NAMALWA (cell line): ENCODE measurements around the gene STIMATE.
A peak's percentile ranks its signal among the peaks of the same experiment; 100 is the strongest.

ENCODE experiments used
- DNase-seq: peaks from one replicate; pipeline ENCODE4 v3.0.0-alpha.2; 2015; ENCODE audit warnings: low spot score

STIMATE gene

DNA sequence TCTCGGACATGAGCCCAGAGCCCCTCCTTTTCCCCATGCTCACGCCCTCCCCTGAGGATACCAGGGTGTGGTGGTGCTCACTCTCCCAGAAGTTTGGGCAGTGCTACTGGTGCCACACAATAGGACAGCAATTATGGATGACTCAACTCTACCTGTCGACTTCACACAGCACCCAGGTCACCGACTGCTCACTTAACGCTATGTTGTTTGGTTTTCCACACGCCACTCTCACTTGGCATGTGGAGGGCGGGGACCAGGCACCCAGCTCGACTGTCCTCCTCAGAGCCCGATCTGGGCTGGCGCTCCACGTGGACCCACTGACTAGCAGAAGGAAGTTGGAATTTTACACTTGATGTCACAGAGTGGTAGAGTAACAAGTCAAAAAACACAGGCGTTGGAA lies 30.9 kb downstream of the STIMATE start:
- no peak for DNase-seq

DNA sequence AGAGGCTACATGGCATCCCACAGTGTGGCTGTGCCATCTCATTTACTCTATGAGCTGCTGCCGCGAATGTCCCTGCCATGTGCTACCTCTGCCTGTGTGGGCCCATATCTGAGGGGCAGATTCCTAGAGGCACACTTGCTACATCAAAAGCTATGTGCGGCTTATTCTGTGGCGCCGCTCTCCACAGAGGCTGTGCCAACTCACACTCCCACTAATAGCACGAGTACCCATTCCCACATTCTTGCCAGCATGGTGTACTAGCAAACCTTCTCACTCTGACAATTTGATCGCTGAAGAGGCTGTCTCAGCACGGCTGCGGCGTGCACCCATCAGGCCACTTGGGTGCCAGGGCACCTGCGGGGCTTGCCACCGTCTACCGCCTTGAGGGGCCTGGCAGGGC lies 31.4 kb downstream of the STIMATE start:
- DNase-seq = no peak

DNA sequence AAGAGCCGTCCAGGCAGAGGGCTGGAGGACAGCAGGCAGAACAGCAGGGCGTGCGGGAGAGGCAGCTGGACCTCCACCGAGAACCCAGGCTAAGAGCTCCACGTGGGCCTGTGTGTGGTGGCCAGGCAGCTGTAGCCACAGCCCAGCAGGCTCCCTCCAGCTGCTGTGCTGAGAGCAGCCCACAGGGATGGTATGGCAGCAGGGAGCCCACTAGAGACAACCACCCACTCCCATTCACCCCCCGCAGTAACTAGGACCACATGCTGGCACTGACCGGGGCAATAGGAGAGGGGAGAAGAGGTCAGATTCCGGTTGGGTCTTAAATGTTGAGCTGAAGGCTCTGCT lies 37.0 kb downstream of the STIMATE start:
- DNase-seq = no peak

DNA sequence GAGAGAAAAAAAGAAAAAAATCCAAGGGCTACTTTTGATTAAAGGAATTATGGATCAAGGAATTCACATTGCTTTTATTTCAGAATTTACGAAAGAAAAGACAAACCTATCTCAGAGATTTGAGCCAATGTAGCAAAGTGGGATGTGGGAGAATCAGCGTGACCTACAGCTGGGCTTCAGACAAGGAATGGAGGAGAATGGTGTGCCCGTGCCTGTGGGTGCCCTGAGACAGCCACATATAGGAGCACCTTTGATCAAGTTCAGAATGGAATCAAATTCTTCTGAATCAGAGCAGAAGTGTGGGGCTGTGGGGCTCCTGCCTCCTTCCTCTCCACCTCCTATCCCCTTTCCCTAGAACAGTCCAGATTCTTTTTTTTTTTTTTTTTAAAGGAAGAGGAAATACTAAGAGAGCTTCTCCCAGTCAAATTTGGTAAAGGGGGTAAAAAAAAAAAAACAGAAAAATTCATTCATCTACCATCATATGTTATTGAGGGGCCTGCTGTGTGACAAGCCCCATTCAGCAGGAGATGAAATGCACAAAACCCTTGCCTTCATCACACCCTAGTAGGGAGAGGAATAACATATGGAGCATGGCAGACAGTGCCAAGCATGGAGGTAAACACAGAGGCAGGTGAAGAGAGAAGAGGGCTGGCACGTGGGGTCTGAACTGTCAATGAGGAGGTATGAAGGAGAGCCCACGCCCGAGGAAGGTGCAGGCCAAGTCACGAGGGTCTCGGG lies 37.5 kb downstream of the STIMATE start:
- DNase-seq = no peak

DNA sequence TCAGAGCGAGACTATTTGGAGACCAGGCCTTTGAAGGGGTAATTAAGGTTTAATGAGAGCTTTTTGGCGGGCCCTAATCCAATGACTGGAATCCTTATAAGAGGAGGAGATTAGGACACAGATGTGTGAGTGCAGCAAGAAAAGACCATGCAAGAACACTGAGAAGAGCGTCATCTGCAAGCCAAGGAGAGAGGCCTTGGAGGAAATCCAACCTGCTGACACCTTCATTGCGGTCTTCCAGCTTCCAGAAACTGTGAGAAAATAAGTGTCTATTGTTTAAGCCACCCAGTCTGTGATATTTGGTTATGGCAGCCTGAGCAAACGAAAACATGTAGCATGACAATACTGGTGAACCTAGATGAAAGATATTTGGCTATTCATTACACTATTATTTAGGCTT lies 39.5 kb downstream of the STIMATE start:
- no peak for DNase-seq

DNA sequence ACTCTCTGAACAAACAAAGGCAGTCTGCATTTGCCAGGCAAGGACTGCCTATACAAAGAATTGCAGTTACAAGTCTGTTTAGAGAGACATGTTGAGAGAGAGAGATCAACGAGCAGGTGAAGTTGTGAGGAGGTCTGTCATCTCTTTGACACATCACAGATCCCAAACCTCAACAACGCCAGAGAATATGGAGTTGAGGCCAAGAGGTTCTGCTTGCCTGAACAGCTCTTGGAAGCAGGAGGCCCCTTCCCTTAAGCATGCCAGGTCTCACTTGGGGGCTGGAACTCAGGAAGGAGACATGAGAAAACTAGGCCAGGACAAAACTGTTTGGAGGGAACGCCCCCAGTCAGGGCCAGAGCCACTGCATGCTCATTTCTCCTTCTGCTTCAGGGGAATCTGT lies 40.2 kb downstream of the STIMATE start:
- DNase-seq = no peak

DNA sequence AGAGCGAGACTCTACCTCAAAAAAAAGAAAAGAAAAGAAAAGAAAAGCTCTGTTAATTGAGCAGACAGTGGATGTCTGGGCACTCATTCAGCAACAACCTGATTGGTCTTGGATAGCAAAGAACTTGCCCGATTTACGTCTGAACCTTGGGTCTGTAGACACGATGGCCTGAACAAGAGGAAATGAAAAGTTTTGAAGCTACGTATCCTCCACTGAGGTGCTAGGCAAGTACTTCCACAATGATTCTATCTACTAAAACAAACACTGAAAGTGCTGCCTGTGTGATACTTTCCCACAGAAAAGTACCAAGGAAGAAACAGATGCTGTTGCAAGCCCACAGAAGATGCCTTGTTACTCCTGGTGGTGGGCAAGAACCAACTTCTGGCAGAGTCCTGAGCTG lies 40.7 kb downstream of the STIMATE start:
- no peak for DNase-seq

DNA sequence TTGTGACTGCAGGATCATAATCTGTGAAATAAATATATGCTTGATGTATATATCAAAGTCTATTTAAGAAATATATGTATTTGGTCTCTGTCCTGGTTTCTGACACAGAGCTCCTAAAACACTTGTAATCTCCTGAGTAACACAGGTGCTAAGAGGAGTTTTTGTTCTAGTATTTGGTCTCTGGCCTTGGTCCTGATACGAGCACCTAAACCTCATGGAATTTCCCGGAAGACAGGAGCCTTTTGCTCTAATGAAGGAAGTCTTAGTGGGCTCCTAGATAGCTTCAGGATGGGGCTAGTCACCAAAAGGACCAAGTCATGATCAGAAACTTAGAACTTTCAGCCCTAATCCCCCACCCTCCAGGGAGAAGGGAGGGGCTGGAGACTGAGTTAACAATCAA lies 43.3 kb downstream of the STIMATE start:
- DNase-seq = no peak

DNA sequence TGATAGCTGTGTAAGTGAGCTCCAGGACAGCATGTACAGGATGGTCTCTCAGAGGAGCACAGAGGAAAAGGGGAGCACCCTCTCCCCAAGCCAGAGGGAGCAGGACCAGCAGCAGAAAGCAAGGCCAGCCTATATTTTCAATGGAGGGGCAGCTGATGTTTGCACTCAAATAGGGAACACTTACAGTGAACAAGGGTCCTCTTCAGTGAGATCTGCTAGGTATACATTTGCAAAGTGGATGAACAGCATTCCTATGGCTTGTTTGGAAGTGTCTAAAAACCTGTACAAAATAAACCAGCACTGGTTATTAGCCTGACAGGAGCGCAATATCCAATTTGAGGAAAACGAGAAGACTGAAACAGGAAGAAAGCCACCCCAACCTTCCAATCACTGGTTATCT lies 44.9 kb downstream of the STIMATE start:
- DNase-seq = no peak

DNA sequence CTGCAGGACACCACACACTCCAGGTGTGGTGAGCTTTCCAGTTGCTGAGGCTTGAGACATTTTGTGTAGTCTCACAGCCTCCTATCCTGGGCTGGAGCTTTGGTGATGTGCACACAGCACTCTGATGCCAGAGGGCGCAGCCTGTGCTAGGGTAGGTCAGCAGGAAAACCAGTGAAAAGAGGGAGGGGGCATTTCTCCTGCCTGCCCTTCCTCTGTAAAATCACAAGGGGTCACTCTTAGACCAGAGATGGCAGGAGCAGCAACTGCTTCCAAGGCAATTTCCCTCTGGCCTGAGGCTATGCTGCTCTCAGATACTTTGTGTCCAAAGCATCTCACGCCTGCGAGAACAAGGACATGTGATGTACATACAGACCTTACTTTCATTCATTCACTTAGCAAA lies 46.0 kb downstream of the STIMATE start:
- peak; percentile 49 for DNase-seq

DNA sequence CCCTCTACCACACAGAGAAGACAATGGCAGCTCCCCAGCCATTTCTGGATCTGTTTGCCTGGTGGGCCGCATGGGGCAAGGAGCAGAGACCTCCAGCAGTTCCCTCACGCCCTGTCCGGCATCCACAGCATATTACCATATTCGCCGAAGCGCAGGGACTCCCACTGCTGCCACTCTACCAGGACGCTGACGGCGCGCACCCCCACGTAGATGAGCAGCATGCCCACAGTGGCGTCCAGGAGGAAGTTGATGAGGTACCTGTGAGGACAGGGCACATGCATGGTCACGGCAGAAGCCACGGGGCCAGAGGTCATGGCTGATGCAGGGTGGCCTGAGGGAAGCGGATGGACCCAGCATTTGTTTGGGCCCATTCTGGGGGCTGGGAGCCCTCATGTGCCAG lies 47.7 kb downstream of the STIMATE start:
- no peak for DNase-seq

DNA sequence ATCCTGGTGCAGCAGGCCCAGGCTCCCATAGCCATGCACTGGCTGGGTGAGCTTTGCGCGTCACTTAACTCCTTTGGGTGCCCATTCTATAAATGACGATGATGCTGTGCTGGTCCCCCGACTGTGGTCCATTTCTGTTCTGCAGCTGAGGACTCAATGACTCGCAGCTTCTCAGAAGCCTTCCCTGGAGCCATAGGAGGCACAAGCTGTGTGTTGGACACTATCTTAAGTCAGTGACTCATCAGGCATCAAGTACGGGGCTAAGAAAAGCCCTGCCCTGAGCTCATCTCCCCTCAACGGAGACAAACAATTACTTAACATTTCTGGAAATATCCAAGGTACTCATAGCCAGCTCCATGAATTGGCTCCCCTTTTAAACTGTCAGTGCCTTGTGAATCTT lies 48.7 kb downstream of the STIMATE start:
- no peak for DNase-seq

DNA sequence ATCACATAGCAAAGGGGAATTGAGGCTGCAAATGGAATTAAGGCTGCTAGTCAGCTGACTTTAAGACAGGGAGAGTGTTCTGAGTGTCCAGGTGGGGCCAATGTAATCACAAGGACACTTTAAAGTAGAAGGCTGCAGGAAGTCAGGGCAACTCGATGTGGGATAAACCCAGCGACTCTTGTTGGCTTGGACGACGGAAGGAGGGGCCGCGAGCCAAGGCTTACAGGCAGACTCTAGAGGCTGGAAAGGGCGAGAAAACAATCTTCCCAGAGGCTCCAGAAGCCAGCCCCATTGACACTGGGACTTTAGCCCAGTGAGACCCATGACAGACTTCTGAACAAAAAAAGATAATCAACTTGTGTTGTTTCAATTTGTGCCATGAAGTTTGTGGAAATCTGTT lies 49.6 kb downstream of the STIMATE start:
- no peak for DNase-seq

DNA sequence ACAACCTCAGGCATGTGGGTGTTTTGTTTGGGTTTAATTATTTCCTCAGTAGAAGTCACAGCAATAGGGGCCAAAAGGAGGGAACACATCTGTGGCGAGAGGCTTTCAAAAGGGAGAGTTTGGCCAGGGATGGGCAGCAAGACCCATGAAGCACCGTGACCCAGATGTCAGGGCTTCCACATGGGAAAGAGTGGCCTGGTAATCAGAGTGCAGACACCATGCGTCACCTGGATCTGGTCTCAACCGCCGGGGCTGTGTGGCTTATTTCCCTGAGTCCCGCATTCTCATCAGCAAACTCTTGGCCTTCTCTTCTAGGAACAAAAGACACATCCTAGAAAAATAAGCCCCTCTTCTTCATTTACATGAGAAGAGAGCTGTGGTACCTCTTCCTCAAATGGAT lies 50.1 kb downstream of the STIMATE start:
- no peak for DNase-seq

DNA sequence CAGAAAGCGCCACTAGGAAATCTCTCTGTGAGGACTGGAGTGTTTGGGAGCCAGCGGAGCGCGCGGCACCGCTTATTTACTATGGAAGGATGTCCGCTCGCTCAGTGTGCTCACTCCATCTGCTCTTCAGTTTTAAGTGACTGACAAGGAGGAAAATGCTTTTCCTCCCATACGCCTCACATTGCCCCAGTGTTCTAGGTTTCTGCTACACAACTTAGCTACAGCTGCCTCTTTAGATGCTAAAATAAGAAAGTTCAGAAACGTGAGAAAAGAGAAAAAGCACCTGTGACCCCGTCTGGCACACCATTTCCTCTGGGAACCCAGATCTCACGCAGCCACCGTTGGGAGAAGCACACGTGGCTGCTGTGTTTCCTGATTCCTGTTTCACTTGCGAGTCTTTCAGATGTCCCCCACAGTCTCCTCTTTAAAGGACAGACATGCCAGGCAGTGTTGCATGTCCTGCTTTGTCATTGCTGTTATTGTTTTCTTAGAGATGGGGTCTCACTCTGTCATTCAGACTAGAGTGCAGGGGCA lies 50.8 kb downstream of the STIMATE start:
- no peak for DNase-seq

DNA sequence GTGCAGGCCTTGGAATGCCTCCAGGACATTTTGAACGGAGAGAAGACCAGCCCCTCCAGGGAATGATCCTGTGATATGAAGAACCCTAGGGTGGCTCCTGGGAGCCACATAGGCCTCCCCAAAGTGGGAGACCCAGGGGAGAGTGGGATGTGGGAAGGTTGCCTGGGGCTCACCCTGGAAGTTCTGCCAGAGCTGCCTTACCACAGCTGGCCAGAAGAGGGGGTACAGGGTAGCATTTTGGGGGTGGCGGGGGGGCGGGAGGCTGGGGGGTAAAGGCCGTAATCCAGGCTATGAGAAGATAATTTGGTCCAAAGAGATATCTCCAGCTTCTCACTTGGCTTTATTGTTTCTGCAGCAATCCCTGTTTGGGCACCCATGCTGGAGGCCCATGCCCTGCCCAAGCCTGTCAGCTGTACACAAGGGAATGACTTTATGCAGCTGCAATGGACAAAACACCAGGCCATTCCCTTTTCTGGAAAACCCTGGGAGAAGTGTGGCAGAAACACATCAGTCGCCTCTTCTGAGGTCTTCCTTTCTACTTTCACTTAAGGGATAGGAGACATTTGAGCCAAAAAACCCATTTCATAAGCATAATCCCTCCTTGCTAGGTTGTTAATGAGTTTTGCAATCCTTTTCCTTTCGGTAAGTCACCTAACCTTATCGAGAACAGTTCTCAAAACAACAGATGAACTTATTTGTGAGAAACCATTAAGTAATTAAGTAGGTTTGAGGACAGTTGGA lies 51.5 kb downstream of the STIMATE start:
- DNase-seq = peak; percentile 6

DNA sequence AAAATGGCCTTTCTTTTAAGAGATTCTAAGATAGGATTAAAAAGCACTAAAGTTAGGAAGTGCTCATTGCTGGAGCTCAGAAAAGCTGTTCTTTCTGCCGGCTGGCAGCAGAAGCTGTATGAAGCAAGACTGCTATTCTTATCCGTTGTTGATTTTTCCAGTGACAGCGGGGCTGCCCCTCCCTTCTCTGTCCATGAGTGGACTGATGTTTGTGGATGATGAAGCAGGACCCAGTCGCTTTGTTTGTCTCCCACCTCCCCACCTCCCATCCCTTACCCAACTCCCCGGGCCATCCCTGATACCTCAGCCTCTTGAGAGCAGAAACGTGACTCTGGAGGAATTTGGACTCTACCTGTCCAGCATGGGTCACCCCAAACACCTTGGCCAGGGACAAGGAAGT lies 52.2 kb downstream of the STIMATE start:
- no peak for DNase-seq

DNA sequence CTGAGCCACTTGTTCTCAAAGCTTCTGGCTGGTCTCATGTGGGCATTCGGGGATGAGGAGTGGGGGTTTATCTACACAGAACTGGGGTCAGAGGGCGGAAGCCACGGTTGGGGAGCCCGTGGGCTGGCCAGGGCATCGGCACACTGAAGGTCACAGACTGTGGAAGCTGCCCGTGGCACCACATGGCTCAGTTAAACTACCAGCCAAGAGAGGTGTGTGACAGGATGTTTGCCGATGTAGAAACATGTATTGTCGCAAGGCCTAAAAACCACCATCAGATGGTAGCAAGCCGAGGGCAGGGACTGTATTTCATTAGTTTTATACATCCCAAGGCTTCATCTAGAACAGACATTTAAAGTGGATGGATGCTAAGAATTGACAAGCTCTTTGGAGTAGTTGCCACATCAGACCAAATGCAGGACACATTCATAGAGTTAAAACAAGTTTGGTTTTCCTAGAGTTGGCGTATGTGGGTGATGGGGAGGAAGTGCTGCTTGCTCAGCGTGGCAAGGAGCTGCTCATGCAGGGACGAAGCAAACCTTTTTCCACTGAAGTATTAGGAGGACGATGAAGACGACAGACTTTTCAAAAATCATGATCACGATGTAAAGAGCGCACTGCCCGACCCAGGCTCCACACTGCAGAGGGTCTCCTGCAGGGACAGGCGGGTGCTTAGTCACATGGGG lies 52.9 kb downstream of the STIMATE start:
- no peak for DNase-seq

DNA sequence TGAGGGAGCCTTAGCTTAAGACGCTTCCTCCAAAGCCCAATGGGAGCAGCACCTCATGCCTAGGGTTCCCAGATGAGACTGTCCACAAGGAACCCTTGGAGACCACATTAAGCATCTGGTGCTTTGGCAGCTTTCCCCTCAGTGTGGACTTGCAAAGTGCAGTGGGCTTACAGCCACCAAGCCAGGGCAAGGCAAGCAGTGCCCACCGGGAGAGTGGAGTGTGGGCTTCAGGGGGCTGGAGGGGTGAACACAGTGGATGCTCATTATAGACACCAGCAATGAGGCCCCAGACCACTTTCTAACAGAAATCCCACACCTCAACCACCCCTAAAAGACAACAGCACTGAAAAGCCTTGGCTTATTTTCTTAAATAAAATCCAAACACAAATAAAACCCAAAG lies 53.5 kb downstream of the STIMATE start:
- no peak for DNase-seq

DNA sequence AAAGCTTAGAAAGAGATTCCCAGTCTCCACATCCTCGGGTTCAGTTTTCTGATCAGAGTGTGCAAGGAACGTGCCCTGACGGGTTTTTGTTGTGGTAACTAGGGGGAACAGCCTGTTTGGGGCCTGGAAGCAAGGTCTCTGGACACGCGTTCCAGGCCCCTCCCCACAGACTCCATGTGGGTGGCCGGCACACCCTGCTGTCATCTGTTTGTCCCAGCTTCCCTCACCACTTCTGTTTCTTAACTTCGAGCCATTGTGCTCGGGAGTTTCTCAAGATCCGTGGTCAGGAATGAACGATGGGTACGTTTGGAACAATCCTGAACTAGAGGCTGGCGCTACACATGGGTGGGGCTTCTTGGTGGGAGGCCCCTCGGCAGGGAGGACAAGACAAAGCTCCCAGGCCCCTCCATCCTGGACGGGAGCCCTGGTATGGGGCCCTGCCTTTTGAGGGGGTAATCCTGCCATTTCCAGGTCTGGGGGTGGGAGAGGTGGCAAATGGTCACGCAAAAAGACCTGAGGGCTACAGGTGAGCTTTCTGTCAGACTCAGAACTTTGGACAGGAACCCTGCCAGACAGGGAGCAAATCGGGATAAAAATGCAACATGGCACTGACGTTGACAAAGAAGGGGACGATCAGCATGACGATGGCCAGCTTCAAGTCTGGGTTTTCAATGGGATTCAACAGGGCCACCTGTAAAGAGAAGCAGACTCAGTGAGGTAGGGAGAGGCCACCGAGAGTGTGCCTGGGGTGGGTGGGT lies 54.1 kb downstream of the STIMATE start:
- no peak for DNase-seq

DNA sequence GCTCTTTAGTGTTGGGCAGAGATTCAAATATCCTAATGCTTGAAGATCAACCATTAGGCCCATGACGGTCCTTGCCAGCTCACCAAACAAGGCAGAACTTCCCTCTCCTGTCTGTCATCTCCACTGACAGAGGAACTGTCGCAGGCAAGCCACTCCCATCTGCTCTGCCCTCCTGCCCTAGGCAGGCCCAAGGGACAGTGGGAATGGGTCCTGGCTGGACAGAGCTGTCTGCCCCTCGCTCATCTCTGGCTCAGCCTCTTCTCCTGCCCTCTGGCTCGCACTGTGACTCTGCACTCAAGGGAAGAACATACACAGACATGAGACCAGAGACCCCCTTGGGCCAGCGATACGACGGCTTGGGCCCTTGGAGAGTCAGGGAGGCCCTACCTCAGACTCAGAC lies 54.9 kb downstream of the STIMATE start:
- no peak for DNase-seq

DNA sequence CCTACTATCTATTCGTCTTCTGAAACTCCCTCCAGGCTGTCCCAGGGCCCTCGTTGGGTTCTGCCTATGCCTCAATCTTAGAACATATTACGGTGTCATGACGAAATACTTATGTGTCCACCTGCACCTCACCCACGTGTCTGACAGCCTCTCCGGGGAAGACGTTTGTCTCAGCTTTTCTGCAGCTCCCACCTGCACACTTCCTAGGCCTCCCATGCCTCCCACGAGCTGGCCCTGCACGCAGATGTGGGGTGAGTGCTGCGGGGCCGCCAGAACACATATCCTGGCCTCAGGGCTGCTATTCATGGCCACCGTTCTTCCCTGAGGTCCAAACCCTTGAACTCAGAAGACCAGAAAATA lies 55.4 kb downstream of the STIMATE start:
- no peak for DNase-seq
